Measurements from ENCODE around the gene SEC24D.
A peak's percentile ranks its signal among the peaks of the same experiment; 100 is the strongest.
"Not testable (repeated sequence)": the region's sequence is repeated elsewhere in the genome, so short reads cannot be mapped to it uniquely, and the experiment has no call there.

Gene SEC24D, protein sequence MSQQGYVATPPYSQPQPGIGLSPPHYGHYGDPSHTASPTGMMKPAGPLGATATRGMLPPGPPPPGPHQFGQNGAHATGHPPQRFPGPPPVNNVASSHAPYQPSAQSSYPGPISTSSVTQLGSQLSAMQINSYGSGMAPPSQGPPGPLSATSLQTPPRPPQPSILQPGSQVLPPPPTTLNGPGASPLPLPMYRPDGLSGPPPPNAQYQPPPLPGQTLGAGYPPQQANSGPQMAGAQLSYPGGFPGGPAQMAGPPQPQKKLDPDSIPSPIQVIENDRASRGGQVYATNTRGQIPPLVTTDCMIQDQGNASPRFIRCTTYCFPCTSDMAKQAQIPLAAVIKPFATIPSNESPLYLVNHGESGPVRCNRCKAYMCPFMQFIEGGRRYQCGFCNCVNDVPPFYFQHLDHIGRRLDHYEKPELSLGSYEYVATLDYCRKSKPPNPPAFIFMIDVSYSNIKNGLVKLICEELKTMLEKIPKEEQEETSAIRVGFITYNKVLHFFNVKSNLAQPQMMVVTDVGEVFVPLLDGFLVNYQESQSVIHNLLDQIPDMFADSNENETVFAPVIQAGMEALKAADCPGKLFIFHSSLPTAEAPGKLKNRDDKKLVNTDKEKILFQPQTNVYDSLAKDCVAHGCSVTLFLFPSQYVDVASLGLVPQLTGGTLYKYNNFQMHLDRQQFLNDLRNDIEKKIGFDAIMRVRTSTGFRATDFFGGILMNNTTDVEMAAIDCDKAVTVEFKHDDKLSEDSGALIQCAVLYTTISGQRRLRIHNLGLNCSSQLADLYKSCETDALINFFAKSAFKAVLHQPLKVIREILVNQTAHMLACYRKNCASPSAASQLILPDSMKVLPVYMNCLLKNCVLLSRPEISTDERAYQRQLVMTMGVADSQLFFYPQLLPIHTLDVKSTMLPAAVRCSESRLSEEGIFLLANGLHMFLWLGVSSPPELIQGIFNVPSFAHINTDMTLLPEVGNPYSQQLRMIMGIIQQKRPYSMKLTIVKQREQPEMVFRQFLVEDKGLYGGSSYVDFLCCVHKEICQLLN

DNA sequence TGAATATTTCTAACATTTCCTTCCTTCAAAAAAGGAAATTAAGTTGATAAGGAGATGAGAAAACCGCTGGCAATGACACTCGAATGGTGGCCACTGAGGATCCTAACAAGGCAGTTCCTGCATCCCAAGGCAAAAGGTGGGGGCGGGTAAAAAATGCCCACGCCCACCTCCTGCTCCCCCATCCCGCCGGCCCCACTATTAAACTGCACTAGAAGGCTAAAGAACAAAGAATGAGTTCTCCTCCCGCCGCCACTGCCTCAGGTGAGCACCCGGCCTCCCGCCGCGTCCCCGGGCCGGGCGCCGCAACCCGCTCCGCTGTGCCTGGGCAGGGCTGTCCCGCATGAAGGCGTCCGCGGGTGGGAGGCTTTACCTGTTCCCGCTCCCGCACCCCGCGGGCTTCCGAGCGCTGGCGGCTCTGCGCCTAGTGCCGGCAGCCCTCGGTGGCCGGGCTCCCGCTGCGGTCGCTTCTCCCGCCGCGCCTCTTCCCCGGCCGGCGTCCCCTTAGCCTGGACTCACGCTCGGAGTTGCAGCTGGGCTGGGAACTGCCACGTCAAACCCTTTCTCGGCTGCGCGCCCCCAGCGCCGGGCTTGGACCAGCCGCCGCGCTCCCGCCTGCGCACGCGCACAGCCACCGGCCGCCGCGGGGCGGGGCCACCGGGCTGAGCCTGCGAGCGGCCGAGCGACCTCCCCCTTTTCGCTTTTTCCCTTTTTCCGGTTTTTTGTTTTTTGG lies at the start of gene SEC24D:
Gene SEC24D, minus strand, starts transcription at position 556 of the 730 bp plus-strand sequence. CDS start 2,430 bp downstream, outside the sequence.
- FAIRE-seq (no peak), DNase-seq (ENCODE audit: insufficient read length, low spot score) (peak; percentile 76)
- peak; percentile 83; the same call in 1 of the 2 replicates for TF ChIP-seq POLR2A (IDR thresholded peaks at IDR 0.05; ENCODE audit: low read depth, low read length)

DNA sequence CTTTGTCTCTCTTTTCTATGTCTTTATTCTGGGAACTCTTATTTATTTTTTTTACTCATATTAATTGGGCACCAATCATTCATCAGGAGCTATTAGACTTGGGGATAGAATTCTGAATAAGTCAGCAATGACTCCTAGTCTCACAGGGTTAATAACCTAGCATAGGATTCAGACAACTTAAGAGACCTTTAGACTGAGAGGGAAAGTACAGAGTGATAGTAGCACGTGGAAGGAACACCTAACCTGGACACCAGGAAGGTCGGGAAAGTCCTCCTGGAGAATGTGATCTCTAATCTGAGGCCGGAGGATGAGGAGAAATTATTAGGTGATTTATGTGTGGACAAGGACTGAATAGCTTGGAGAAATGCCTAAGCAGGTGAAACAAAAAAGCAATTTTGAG lies 48.8 kb upstream of the SEC24D start:
- no peak for DNase-seq (ENCODE audit: insufficient read length, low spot score)
- no peak for TF ChIP-seq POLR2A (IDR thresholded peaks at IDR 0.05; ENCODE audit: low read depth, low read length)
- no peak for FAIRE-seq

DNA sequence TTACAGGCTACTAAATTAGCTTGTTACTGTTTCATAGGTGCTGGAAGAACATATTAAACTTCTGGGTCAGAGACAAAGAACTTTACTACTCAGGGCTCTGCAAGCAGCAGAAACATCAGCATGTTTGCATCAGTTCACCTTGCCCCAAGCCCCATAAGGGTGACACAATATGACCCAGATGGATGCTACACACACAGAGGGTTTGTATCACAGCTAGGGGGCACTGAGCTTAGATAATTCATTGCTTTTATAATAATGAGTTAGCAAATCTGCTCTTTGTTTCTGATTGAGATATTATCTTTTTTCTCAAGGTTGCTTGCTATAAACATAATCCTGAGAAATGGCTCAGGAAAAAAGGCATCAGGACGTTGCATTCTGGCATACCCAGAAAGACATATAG lies 47.9 kb upstream of the SEC24D start:
- no peak for FAIRE-seq
- no peak for DNase-seq (ENCODE audit: insufficient read length, low spot score)
- TF ChIP-seq POLR2A (IDR thresholded peaks at IDR 0.05; ENCODE audit: low read depth, low read length), result no peak

DNA sequence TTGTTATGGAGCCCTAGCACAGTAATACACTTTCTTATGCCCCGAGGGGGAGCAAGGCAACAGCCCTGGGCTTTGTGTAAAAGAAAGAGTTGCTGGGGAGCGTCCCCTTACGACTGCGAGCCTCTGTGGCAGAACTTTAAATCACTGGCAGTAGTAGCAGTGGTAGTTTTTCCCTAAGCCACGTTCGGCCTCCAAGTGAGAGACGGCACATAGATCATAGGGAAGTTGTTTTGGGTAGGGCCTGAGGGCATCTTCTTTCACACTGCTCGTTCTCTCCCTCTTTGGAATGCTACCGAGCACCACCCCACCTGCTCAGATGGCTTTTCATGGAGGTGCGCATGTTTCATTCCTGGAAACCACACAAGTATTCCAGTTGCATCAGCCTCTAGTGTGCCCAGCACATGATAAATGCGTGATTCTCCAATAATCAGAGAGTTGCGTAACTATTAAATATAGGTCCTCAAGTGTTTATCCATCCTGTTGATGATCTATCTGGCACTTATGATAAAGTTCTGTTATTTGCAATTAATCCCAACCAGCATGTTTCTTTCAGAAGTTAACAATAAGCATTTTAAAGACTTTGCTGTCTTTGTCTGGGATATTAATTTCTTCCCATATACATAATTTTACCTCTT lies 45.7 kb upstream of the SEC24D start:
- FAIRE-seq (no peak), DNase-seq (ENCODE audit: insufficient read length, low spot score) (no peak)
- TF ChIP-seq POLR2A (IDR thresholded peaks at IDR 0.05; ENCODE audit: low read depth, low read length), result no peak

DNA sequence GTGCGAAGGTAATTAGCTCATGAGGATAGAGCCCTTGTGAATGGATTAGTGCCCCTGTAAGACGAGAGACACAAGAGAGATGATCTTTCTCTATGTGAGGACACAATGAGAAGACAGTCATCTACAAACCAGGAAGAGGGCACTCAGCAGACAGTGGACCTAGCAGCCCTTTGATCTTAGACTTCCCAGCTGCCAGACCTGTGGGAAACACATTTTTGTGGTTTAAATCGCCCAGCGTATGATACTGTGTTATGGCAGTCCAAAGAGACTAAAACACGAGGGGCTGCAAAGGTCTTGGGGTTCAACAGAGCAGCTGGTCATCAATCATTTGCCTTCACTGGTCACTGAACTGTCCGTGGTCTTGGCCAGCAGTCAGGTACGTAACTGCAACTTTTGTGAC lies 43.5 kb upstream of the SEC24D start:
- no peak for DNase-seq (ENCODE audit: insufficient read length, low spot score)
- no peak for FAIRE-seq
- no peak for TF ChIP-seq POLR2A (IDR thresholded peaks at IDR 0.05; ENCODE audit: low read depth, low read length)

DNA sequence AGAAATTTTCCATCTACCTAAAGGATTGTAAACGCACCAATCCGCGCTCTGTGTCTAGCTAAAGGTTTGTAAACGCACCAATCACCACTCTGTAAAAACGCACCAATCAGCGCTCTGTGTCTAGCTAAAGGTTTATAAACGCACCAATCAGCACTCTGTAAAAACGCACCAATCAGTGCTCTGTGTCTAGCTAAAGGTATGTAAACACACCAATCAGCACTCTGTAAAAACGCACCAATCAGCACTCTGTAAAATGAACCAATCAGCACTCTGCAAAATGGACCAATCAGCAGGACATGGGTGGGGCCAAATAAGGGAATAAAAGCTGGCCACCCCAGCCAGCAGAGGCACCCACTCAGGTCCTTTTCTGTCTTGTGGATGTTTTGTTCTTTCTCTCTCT lies 42.6 kb upstream of the SEC24D start:
- not testable (repeated sequence) for DNase-seq (ENCODE audit: insufficient read length, low spot score); FAIRE-seq

DNA sequence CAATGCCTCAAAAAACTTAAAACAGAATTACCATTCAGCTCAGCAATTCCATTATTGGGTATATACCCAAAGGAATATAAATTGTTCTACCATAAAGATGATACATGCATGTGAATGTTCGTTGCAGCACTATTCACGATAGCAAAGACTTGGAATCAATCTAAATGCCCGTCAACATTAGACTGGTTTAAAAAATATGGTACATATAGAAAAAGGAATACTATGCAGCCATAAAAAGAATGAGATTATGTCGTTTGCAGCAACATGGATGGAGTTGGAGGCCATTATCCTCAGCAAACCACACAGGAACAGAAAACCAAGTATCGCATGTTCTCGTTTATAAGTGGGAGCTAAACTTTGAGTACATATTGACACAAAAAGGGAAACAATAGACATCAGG lies 41.9 kb upstream of the SEC24D start:
- no peak for DNase-seq (ENCODE audit: insufficient read length, low spot score)
- no peak for TF ChIP-seq POLR2A (IDR thresholded peaks at IDR 0.05; ENCODE audit: low read depth, low read length)
- no peak for FAIRE-seq

DNA sequence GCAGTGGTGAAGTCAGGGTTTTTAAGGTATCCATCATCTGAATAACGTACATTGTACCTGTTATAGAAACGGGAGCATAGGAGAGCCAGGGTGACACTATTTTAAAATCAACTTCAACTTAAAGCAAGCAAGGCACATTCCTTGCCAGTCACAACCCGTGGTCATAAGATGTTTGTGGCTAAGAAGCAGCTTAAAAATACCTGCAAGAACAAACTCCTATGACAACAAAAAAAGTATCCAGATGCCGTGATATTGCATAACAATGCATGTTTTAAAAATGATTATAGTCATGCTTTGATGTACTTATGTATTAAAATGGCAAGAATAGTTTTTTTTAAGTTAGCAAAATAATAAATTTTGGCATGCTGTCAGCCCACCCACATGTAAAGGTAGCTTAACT lies 36.3 kb upstream of the SEC24D start:
- TF ChIP-seq POLR2A (IDR thresholded peaks at IDR 0.05; ENCODE audit: low read depth, low read length), result no peak
- DNase-seq (ENCODE audit: insufficient read length, low spot score) (no peak), FAIRE-seq (no peak)

DNA sequence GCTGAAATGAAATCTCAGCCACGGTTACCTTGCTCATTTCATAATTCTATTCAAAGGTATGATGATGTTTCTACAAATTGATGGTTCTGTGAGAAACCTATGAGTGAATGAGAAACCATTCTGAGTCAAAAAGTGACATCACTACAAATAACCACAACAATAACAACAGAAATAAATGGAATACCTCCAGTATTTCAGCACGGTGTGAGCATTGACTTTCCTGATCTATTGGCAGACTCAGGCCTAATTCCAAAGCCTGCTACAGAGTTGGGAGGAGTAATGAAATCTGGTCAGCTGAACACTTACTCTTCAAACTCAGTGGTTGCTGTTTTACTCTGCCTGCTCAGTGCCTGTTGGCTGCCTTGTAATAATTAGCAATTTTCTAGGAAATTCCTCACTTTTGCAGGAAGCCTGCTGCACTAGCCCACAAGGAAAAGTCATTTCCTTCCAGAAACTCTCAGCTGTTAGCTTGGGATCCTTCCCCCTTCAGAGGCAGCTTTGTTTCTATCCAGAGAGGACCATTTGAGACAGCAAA lies 33.9 kb upstream of the SEC24D start:
- FAIRE-seq (no peak), DNase-seq (ENCODE audit: insufficient read length, low spot score) (no peak)
- TF ChIP-seq POLR2A (IDR thresholded peaks at IDR 0.05; ENCODE audit: low read depth, low read length), result no peak

DNA sequence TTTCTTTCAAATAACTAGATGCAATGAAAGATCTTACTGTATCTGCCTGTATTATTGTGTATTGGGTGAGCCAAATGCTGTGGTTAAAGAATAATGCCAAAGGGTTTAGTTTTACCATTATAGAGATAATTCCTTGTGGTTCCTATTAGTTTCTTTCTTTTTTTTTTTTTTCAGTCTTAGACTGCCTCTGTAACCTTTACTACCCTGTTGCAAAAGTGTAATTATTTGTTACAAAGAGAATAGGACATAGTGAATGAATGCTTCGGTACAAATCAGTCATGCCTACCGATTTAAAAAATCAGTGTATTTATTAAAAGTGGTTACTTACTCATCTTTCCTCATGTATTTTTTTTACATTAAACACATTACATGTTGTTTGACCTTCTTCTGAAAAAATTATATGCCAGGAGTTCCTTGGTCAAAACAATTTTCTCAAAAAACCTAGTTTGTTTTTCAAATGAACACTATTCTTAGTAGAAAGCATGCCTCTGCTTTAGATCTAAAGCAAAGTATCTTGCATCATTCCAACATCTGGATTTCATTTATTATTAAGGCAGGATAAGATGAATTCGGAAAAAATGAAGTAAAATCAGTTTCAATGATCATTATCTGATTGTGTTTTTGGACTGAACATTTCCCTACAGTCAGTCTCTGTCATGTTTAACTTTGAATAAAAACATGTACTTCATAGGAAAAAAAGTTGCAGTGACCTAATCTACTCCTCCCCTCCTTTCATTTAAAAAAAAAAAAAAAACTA lies 31.6 kb upstream of the SEC24D start:
- no peak for TF ChIP-seq POLR2A (IDR thresholded peaks at IDR 0.05; ENCODE audit: low read depth, low read length)
- no peak for FAIRE-seq
- DNase-seq (ENCODE audit: insufficient read length, low spot score), result no peak

DNA sequence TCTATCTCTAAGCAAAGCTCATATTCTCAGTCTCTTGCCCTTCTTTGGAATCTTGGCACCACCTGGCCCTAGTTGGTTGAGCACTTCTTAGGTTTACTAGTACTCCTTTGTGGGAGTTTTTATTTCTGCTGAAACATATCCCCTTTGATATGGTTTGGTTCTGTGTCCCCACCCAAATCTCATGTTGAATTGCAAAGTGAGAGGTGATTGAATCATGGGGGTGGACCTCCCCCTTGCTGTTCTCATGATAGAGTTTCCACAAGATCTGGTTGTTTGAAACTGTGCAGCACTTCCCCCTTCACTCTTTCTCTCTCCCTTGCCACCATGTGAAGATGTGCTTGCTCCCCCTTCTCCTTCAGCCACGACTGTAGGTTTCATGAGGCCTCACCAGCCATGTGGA lies 30.5 kb upstream of the SEC24D start:
- DNase-seq (ENCODE audit: insufficient read length, low spot score) (no peak), FAIRE-seq (no peak)
- TF ChIP-seq POLR2A (IDR thresholded peaks at IDR 0.05; ENCODE audit: low read depth, low read length), result no peak

DNA sequence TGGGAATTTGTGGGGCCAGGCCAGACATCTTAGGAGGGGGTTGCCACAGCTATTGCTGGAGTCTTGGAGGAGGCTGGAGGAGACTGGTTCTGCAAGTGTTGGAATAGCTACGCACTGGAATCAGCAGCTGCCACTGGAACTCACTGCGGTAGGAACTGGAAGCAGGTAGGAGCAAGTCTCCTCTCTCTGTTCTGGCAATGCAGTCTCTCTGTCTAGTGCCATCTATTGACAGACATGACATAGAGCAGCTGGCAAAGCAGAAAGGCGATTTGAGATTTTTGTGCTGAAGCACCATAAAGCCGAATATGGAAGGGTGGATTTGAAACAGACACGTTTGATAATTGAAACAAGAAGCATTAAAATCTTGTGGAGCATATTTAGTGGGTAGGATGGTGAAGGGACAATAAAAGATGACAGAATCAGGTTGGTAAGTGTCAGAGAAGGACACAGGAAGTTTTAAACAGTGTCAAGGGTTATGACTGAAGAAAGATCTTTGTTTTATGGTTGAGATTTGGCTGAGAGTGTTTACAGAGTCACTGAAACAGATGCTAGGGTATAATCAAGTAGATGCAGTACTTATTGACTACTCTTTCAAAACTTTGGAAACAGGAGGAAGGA lies 29.3 kb upstream of the SEC24D start:
- FAIRE-seq, result peak; percentile 87
- DNase-seq (ENCODE audit: insufficient read length, low spot score), result no peak
- TF ChIP-seq POLR2A (IDR thresholded peaks at IDR 0.05; ENCODE audit: low read depth, low read length), result no peak
